HG02623 (cell line): ENCODE data around the gene RNF145.
"Not testable (repeated sequence)": the region's sequence is repeated elsewhere in the genome, so short reads cannot be mapped to it uniquely, and the experiment has no call there.

Source experiments
- ATAC-seq: cut with Tn5 transposase; IDR thresholded peaks from one replicate; pipeline ENCODE4 v1.9.1; 2021; ENCODE audit warnings: moderate library complexity; ENCODE audit not compliant: unreplicated experiment

RNF145 gene

GRCh38 chr5:159120446-159120845, 88.9 kb downstream of the RNF145 start:
- ATAC-seq, result no peak

DNA sequence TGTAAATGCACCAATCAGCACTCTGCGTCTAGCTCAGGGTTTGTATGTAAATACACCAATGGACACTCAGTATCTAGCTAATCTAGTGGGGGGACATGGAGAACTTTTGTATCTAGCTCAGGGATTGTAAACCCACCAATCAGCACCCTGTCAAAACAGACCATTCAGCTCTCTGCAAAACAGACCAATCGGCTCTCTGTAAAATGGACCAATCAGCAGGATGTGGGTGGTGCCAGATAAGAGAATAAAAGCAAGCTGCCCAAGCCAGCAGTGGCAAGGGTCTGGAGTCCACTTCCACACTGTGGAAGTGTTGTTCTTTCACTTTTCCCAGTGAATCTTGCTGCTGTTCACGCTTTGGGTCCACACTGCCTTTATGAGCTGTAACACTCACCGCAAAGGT, 89.5 kb downstream of the RNF145 start:
- not testable (repeated sequence) for ATAC-seq

DNA sequence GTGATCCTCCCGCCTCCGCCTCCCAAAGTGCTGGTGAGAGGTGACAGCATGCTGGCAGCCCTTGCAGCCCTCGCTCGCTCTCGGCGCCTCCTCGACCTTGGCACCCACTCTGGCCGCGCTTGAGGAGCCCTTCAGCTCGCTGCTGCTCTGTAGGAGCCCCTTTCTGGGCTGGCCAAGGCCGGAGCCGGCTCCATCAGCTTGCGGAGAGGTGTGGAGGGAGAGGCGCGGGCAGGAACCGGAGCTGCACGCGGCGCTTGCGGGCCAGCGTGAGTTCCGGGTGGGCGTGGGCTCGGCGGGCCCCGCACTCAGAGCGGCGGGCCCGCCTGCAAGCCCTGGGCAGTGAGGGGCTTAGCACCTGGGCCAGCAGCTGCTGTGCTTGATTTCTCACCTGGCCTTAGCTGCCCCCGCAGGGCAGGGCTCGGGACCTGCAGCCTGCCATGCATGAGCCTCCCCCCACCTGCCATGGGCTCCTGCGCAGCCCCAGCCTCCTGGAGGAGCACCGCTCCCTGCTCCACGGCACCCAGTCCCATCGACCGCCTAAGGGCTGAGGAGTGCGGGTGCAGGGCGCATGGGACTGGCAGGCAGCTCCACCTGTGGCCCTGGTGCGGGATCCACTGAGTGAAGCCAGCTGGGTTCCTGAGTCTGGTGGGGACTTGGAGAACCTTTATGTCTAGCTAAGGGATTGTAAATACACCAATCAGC, 90.2 kb downstream of the RNF145 start:
- ATAC-seq, result not testable (repeated sequence)

DNA sequence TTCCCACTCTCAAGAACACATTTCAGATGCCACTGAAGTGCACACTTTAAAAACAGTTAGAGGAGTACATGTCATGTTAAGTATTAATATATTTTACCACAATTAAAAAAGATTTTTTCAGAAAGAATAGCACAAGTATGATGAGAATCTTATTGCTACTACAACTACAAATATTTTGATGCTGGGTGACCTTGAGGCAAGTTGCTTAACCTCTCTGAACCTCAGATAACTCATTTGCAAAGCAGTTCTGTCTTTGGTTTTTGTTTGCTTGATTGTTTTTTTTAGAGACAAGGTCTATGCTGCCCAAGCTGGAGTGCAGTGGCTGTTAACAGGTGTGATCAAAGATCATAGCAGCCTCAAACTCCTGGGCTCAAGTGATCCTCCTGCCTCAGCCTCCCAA, 95.9 kb downstream of the RNF145 start:
- ATAC-seq, result no peak

GRCh38 chr5:159112436-159112835, 96.9 kb downstream of the RNF145 start:
- ATAC-seq, result no peak
